Measurements from ENCODE around the gene ENAH.

The ENAH gene

GRCh38 chr1:225595974-225596551, 56.9 kb downstream of the ENAH start:
- Histone ChIP-seq H4K20me1 (ENCODE audit: insufficient read depth, low read length) (no peaks in the 10 kb centered on the region), H3K4me2 (ENCODE audit: low read depth, low read length) (no peak overlapping the region), H3K27ac (ENCODE audit: low read length) (no peak overlapping the region), H3K9me2 (replicated peaks; ENCODE audit: insufficient read depth, low read length) (no peaks in the 10 kb centered on the region), H3K9ac (ENCODE audit: low read length) (no peak overlapping the region), H2AFZ (ENCODE audit: low read length) (no peak overlapping the region), H3F3A (ENCODE audit: insufficient read depth, low read length) (no peaks in the 10 kb centered on the region), H3K79me2 (ENCODE audit: low read length) (no peaks in the 10 kb centered on the region), H3K27me3 (replicated peaks; ENCODE audit: insufficient read depth, low read length) (no peaks in the 10 kb centered on the region), H3K4me1 (ENCODE audit: low read length) (no peaks in the 10 kb centered on the region), H3K4me3 (ENCODE audit: low read length) (no peak overlapping the region), H3K36me3 (replicated peaks; ENCODE audit: insufficient read depth, low read length) (no peaks in the 10 kb centered on the region), H3K9me3 (replicated peaks; ENCODE audit: insufficient read depth, low read length) (no peaks in the 10 kb centered on the region)
- DNase-seq = no peak
- TF ChIP-seq EZH2 (optimal IDR thresholded peaks at IDR 0.05; ENCODE audit: low read depth, low read length) (no peak), CTCF (IDR thresholded peaks at IDR 0.05; ENCODE audit: low read length) (no peak), EZH2phosphoT487 (IDR thresholded peaks at IDR 0.05; ENCODE audit: low read length) (no peak)

- Histone ChIP-seq H3K4me1 (ENCODE audit: low read length) (no peaks in the 10 kb centered on the region), H3K4me2 (ENCODE audit: low read depth, low read length) (no peak overlapping the region), H3K9ac (ENCODE audit: low read length) (no peak overlapping the region), H3K4me3 (ENCODE audit: low read length) (no peak overlapping the region), H3K9me3 (replicated peaks; ENCODE audit: insufficient read depth, low read length) (no peaks in the 10 kb centered on the region), H3F3A (ENCODE audit: insufficient read depth, low read length) (no peaks in the 10 kb centered on the region), H3K79me2 (ENCODE audit: low read length) (no peaks in the 10 kb centered on the region), H3K36me3 (replicated peaks; ENCODE audit: insufficient read depth, low read length) (no peaks in the 10 kb centered on the region), H3K27me3 (replicated peaks; ENCODE audit: insufficient read depth, low read length) (no peaks in the 10 kb centered on the region), H3K9me2 (replicated peaks; ENCODE audit: insufficient read depth, low read length) (no peaks in the 10 kb centered on the region), H2AFZ (ENCODE audit: low read length) (no peak overlapping the region), H3K27ac (ENCODE audit: low read length) (no peak overlapping the region), H4K20me1 (ENCODE audit: insufficient read depth, low read length) (no peaks in the 10 kb centered on the region)
- no peak for DNase-seq
- no peak for TF ChIP-seq EZH2phosphoT487 (IDR thresholded peaks at IDR 0.05; ENCODE audit: low read length)
- no peak for TF ChIP-seq EZH2 (optimal IDR thresholded peaks at IDR 0.05; ENCODE audit: low read depth, low read length)
- TF ChIP-seq CTCF (IDR thresholded peaks at IDR 0.05; ENCODE audit: low read length) = no peak
These were observed 57.5 kb downstream of the ENAH start for GRCh38 chr1:225595452-225595851.

- H2AFZ ChIP-seq (ENCODE audit: low read length) = no peak overlapping the region
- H3K4me2 ChIP-seq (ENCODE audit: low read depth, low read length) = no peak overlapping the region
- H3K79me2 ChIP-seq (ENCODE audit: low read length) = no peaks in the 10 kb centered on the region
- TF ChIP-seq EZH2 (optimal IDR thresholded peaks at IDR 0.05; ENCODE audit: low read depth, low read length) = no peak
- no peak for TF ChIP-seq CTCF (IDR thresholded peaks at IDR 0.05; ENCODE audit: low read length)
- TF ChIP-seq EZH2phosphoT487 (IDR thresholded peaks at IDR 0.05; ENCODE audit: low read length) = no peak
- no peaks in the 10 kb centered on the region for H3K9me3 ChIP-seq (replicated peaks; ENCODE audit: insufficient read depth, low read length)
- no peaks in the 10 kb centered on the region for H4K20me1 ChIP-seq (ENCODE audit: insufficient read depth, low read length)
- H3K27me3 ChIP-seq (replicated peaks; ENCODE audit: insufficient read depth, low read length) = no peaks in the 10 kb centered on the region
- no peaks in the 10 kb centered on the region for H3F3A ChIP-seq (ENCODE audit: insufficient read depth, low read length)
- H3K4me3 ChIP-seq (ENCODE audit: low read length) = no peak overlapping the region
- H3K9me2 ChIP-seq (replicated peaks; ENCODE audit: insufficient read depth, low read length) = no peaks in the 10 kb centered on the region
- H3K4me1 ChIP-seq (ENCODE audit: low read length) = no peaks in the 10 kb centered on the region
- no peak overlapping the region for H3K27ac ChIP-seq (ENCODE audit: low read length)
- no peak overlapping the region for H3K9ac ChIP-seq (ENCODE audit: low read length)
- DNase-seq = no peak
- H3K36me3 ChIP-seq (replicated peaks; ENCODE audit: insufficient read depth, low read length) = no peaks in the 10 kb centered on the region
These were observed 59.5 kb downstream of the ENAH start for GRCh38 chr1:225593414-225593813.
